ENCODE results near the gene ZBTB20.
"Not testable (repeated sequence)": the region's sequence is repeated elsewhere in the genome, so short reads cannot be mapped to it uniquely, and the experiment has no call there.

ZBTB20 gene

DNA sequence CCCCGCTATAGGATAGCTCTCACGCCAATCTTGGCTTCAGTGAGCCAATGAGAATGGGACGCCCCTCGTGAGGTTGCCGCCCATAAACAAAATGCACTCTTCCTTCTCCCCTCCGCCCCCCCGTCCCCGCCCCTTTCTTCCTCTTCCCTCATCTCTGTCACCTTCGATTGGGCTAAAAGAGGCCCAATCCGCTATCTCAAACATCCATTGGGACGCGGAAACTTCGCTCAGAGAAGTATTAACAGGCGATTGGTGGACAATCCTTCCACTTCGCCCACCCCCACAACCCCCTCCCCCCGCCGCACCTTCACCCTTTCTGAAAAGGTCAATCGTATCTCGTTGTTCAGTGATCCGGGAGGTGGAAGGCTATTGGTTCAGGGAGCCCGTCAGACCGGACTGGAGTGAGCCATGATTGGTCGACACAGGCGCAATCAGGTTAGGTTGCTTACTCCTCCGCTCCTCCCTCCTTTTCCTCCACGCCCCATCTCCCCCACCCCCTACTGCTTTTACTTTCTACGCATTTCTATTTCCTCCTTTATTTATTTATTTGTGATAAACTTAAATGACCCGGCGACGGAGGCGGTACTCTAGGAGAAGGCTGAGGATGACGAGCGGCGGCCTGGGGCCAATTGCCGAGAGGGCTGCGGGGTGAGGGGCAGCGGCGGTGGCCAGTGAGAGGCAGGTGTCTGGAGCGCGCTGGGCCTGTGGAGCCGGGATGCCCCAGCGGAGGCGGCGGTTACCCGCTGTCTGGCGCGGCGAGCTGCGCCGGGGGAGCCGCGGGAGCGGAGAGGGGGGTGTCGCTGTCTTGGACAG, 447 bp upstream of the ZBTB20 start:
- DNase-seq = peak; percentile 100

- peak; percentile 80 for DNase-seq
Observed at GRCh38 chr3:115146032-115146417, 1.1 kb downstream of the ZBTB20 start.

DNA sequence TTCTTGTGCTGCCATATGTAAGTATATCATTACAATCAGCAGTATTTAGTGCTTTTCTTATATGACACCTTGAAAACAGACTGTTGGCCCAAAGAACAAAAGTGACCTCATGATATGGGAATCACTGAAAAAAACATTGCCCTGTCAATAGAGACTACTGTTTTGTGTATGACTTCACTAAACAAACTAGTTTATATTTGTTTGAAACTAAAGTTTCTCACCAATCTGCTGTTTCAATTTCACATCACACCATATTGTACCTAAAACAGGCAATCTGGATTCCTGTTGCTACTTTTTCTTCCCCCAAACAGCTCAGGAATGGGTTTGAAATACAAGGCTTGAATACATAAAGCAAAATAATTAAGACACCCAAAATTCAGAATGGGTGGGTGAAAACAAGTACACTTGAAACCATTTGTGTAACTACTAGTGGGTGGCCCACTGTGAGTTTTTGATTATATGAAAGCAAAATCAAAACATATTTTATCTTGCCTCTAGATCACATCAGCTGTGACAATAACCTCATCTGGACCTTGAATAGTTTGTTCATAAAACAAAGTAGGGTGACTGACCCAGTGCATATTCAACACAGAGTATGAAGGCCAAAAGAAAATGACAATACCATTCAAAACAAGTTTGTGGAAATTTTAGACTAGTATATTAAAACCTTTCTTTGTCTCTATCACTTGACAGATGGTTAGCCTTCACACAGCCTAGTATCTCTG, 5.9 kb downstream of the ZBTB20 start:
- DNase-seq = no peak

- DNase-seq = no peak
Observed at GRCh38 chr3:115139072-115139471, 8.0 kb downstream of the ZBTB20 start.

DNA sequence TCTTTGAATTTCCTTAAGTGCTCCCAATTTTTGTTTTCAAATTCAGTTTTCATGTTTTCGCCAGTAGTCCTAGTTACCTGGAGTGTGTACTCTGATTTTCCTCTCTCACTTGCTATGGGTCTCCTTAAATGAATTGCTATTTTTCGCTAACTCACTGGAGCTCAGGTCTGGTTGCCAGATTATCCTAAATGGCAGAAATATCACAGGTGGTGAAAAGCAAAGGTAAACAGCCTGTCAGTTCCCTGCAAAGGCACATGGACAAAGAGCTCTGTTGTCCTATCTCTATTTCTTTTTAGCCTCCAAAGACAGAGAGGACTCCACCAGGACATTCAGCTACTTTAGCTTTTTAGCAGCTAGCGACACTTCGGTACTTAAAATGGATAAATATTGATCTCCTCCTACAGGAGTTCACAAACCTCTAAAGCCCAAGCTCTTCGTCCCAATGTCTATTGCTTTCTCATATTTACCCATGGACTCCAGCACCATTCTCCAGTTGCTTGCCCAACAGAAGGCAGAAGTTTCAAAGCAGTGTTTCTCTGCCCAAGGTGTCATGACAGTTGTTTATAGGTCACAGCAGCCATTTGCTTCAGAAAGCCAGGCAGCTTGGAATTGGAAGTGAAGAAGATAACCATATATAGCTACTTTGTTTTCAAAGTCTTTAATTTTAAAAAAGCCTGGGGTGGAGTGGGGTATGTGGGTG, 12.3 kb downstream of the ZBTB20 start:
- DNase-seq = no peak

DNA sequence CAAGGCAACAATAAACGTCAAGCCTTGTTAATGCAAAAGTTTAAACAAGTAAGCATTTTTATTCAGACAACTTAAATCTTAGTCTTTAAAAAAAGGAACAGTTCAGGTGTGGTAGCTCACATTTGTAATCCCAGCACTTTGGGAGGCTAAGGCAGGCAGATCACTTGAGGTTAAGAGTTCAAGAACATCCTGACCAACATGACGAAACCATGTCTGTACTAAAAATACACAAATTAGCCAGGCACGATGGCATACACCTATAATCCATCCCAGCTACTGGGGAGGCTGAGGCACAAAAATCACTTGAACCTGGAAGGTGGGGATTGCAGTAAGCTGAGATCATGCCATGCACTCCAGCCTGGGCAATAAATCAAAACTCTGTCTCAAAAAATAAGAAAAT, 19.9 kb downstream of the ZBTB20 start:
- no peak for DNase-seq

DNA sequence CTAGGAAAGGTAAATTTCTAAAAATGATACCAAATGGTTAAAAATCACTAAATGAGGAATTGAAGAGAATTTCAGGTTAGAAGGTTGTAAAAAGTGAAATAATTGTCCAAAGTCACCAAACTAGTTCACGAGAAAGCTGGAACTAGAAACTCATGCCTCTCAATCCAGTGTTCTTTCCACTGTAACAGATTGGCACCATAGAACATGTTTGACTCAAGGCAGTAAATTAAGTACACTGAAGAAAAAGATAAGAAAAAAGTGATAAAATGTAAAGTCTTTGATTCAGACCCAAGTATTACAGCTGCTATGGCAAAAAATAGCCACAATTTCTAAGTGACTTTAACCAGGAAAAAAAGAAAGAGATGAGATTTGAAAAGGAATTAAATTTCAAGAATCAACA, 26.5 kb downstream of the ZBTB20 start:
- no peak for DNase-seq

DNA sequence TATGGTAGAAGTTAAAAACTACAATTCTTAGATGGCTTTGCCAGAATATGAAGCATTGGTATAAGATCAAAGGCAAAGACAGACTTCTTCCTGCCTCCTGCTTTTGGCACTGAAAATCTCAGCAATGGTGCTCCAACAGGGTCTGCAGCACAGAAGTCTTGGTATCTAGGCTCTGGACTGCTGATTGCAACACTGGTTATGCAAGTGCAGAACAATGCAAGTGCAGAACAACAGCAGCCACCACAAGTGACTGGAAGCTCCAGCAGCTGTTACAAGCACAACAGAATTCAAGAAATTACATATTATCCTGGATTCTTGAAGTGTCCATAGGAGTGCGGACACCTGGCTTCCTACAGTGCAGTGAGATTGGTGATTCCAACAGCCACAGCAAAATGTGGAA, 33.7 kb downstream of the ZBTB20 start:
- DNase-seq = no peak

DNA sequence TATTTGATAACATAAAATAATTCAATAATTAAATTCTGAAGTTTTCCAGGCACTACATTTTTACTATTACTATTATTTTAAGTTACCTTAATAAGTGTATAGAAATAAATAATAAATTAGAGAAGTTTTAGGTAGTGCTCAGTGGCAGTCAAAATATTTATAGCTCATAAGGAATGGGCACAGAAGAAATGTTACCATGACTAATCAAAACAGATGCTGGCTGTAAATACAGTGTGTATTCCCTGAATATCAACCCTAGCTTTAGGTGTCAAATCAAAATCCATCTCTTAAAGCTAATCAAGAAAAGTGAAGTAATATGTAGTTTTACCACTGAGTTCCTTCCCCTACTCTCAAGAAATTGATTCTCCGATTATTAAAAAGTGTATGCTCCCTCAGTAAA, 35.5 kb downstream of the ZBTB20 start:
- DNase-seq = no peak

DNA sequence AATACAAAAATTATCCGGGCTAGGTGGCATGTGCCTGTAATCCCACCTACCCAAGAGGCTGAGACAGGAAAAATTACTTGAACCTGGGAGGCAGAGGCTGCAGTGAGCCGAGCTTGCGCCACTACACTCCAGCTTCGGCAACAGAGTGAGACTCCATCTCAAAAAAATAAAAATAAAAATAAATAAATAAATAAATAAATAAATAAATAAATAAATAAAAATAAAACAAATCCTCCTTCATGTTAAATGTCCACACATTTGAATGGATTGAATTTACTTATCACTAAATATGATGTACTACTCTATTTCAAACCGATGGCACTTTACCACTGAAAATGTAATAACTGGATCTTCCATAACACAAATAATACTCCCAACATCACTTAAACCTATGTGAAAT, 36.3 kb downstream of the ZBTB20 start:
- no peak for DNase-seq

DNA sequence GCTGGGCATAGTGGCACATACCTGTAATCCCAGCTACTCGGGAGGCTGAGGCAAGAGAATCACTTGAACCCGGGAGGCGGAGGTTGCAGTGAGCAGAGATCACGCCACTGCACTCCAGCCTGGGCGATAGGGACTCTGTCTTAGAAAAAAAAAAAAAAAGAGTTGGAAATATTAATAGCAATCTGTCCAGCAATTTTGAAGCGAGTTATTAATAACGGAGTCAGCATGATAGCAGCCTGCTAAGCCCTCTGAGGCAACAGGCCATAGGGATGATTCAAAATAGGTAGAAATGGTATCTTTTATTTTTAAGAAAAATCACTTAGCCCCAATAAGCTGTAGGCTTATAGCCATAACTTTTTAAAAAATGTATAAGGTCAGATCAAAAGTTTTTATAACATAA, 37.0 kb downstream of the ZBTB20 start:
- not testable (repeated sequence) for DNase-seq

DNA sequence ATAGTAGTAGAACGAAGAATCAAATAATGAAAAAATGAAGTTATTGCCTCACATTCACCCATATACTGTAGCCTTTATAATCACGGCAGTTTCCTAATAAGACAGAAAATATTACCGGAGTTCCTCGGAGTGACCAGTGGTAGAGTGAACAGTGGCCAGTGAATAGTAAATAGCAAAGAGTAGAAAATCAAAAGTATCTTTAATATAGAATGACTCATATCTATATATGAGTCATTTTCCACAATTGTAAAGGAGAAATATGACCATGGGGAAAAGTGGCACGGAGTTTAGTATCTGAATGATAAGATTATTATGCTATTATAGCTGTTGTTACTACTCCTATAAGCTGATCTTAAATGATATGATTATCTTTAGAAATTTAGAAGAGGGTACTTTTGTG, 38.5 kb downstream of the ZBTB20 start:
- DNase-seq = no peak

DNA sequence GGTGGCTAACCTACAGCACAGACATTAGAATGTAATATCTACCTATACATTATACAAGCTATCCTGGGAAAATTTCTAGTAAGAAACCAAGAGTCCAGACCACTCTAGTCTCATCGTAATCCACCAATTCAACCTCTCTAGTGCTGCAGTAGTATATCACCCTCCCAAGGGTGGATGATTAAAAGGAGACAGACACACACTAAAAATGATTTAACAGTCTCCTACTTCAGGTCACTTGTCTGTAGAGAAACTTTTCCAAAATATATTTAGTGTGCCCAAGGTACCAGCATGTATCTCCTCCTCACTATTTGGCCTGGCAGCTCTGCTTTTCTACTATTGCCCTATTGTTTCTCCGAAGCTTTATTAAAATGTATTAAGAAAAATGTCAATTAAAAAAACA, 45.0 kb downstream of the ZBTB20 start:
- no peak for DNase-seq

DNA sequence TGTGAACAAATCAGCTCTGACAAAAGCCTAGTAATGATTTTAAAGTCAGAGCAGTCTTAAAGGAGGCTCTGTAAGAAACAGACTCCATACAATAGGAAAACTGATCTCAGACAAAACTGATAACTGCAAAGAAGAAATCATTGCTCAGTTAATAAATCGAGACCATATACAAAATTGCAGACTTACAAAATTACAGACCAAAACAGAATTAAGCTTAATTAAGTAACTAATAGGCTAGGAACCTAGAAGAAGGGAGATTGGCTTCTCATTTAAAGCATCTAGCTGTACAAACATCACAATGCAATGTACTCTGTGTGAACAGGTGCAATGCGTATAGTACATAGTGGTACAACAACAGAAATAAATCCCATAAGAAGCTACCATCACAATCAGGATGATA, 46.3 kb downstream of the ZBTB20 start:
- DNase-seq = no peak

- DNase-seq = peak; percentile 77
Observed at GRCh38 chr3:115099986-115100571, 47.0 kb downstream of the ZBTB20 start.

DNA sequence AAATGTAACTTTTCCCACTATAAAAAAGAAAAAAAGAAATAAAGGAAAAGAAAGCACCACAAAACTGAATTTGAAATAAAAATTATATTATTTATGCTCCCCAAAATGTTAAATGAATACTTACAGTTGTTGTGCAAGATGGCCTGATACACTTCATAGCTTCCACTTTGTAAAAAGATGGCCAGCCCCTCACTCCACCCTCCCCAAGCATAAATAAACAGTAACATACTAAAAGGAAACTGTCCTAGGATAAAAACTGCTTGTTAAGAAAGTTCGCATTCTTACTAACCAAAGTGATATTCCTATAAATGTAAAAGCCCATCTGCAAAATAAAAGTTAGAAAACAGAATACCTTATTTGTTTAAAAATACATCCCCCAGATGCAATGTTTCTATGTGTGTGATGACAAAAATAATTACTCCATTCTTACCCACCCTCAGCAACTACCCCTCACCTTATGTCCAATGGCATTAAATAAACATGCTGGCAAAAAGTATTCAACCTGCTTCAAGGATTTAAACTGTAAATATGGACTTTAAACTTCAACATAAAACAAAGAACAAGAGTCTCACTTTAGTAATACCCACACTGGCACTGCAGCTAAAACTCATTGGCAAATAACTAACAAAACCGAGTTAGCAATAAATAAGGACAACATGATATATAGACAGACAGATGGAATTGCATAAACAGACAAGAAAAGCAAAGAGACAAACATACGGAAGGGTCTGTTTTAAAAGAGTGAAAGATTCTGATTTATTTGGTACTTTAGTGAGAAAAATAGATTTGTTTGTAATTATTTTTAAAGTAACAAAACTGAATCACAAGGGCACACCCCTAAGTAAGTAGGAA, 47.7 kb downstream of the ZBTB20 start:
- no peak for DNase-seq

DNA sequence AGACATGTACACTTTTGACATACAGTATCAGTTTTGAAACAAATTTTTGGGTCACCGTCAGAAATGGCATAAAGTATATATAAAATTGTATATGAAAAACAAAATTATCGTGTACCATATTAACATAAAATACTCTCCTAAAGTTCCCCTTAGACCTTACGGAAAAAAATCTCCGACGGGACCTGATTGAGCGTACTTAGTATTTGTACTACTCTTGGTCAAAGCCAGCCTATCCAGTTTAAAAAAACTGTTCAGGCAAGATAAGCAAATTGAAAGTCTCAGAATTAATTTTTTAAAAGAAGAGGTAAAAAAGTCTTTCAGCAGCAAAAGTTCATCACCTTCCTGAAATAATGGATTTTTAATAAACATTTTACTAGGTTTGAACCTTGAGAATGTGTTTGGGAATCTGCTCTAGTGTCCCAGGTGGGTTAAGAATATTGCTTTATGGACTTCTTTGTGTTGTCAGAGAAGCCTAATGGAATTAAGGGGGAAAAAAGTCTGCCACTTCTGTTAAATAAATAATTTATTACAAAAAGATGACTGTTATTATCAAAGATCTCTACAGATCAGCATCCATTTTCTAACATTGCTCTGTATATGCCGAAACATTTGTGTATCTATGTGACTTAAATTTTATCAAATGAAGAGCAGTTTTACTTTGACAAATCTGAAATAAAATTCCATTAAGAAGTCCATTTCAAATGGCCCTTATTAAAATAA, 48.6 kb downstream of the ZBTB20 start:
- DNase-seq = no peak

DNA sequence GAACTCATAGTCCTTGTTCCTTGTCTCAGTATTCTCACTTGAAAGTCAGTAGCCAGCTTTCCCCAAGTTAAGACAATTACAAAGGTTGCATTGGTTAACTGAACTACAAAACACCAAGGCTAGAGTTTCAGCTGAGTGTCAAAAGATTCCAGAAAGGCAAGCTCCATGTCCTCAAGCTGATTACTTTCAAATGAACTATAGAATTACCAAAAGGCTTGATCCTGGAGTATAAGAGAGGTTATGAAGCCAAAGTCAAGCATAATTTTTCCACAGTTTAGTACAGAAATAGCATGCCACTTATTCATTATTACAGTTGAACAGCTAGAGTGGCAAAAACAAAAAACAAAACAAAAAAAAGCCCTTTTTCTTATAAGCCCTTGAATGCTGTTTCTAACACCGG, 51.9 kb downstream of the ZBTB20 start:
- DNase-seq = no peak

- peak; percentile 66 for DNase-seq
Observed at GRCh38 chr3:115092220-115092791, 54.8 kb downstream of the ZBTB20 start.

- no peak for DNase-seq
Observed at GRCh38 chr3:115090712-115091111, 56.4 kb downstream of the ZBTB20 start.

GRCh38 chr3:115089481-115089880, 57.6 kb downstream of the ZBTB20 start:
- no peak for DNase-seq

Data from CD4-positive, alpha-beta T cell treated with Interleukin-17A for 1 hour (primary cell).